Osteoblast (primary cell): ENCODE results near the gene MEPE. TPM values are rescaled to one million over a fixed set of nuclear protein-coding genes. Genes with fewer than 3 reads are reported as not detected.

Experiments used
- DNase-seq: peaks from one replicate; pipeline ENCODE4 v3.0.0; 2011; ENCODE audit warnings: low spot score, mixed read lengths; ENCODE audit not compliant: insufficient read length; ENCODE audit errors: missing footprints
- H2AFZ ChIP-seq: 2 replicates; pipeline ENCODE4 v1.6.0; 2011; ENCODE audit warnings: mild to moderate bottlenecking, low read length
- H3K27ac ChIP-seq: 2 replicates; pipeline ENCODE4 v1.5.1; 2011; ENCODE audit warnings: mild to moderate bottlenecking, low read depth, low read length, moderate library complexity
- H3K27me3 ChIP-seq: 2 replicates; pipeline ENCODE4 v1.6.0; 2012; ENCODE audit warnings: mild to moderate bottlenecking, control low read depth, inconsistent platforms, low read length, moderate library complexity; ENCODE audit not compliant: insufficient read depth
- H3K36me3 ChIP-seq: 2 replicates; pipeline ENCODE4 v1.5.1; 2011; ENCODE audit warnings: mild to moderate bottlenecking, low read length, control low read depth, moderate library complexity; ENCODE audit not compliant: insufficient read depth
- H3K4me1 ChIP-seq: 2 replicates; pipeline ENCODE4 v1.5.1; 2011; ENCODE audit warnings: mild to moderate bottlenecking, low read length, control low read depth, moderate library complexity; ENCODE audit not compliant: insufficient read depth
- H3K4me2 ChIP-seq: 2 replicates; pipeline ENCODE4 v1.6.0; 2011; ENCODE audit warnings: mild to moderate bottlenecking, low read length; ENCODE audit not compliant: insufficient read depth
- H3K4me3 ChIP-seq: fragments of 200-600 bp; sonication (generic); 3 replicates; pipeline ENCODE4 v1.5.1; 2012; ENCODE audit warnings: mild to moderate bottlenecking, low read length, inconsistent platforms; ENCODE audit not compliant: insufficient read depth
- H3K79me2 ChIP-seq: 2 replicates; pipeline ENCODE4 v1.6.0; 2012; ENCODE audit warnings: mild to moderate bottlenecking, low read length, control low read depth, inconsistent platforms; ENCODE audit not compliant: insufficient read depth
- H3K9me3 ChIP-seq: 2 replicates; pipeline ENCODE4 v1.5.1; 2011; ENCODE audit warnings: low read depth, low read length, control low read depth
- H4K20me1 ChIP-seq: 2 replicates; pipeline ENCODE4 v1.6.0; 2012; ENCODE audit warnings: mild to moderate bottlenecking, low read length, control low read depth; ENCODE audit not compliant: insufficient read depth
- total RNA-seq: library from RNA; depleted of rRNA; stranded (reverse); fragments of >200 nt; gene quantifications from 2 replicates; pipeline ENCODE4 v1.2.3, GENCODE V29; 2012
- TF ChIP-seq, protein P1 (sequence below): IDR thresholded peaks from 2 replicates; pipeline ENCODE4 v1.5.1; 2011; ENCODE audit warnings: mild to moderate bottlenecking, low read depth, low read length, moderate library complexity; ENCODE audit errors: extremely low read depth

Gene MEPE
- total RNA-seq, 1 donor, result not detected

DNA sequence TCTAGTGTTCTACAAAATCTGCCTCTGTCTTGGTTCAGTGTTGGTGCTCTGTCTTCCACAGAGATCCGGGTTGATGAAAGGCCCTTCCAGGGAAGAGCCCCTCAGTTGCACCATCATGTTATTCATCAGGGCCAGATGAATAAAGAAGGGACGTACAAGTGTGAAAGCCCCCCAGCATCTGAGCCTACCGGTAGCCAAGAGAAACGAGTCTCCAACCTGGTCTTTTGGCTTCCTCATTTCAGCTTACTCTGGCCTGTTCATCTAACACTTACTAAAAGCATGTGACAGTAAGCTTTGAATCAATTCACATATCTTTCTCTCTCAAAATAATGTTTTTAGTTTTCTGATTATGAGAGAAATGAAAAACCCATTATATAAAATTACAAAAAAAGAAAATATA lies 19.2 kb downstream of the MEPE start:
- Histone ChIP-seq H3K36me3 (no peaks in the 10 kb centered on the region), H3K27me3 (peaks cover 5% of the 10 kb centered on the region), H3K79me2 (no peaks in the 10 kb centered on the region), H3K9me3 (no peaks in the 10 kb centered on the region), H2AFZ (no peak overlapping the region), H3K4me2 (no peak overlapping the region), H3K4me3 (no peak overlapping the region), H3K4me1 (no peaks in the 10 kb centered on the region), H4K20me1 (no peaks in the 10 kb centered on the region), H3K27ac (no peak overlapping the region)
- TF ChIP-seq, protein P1, sequence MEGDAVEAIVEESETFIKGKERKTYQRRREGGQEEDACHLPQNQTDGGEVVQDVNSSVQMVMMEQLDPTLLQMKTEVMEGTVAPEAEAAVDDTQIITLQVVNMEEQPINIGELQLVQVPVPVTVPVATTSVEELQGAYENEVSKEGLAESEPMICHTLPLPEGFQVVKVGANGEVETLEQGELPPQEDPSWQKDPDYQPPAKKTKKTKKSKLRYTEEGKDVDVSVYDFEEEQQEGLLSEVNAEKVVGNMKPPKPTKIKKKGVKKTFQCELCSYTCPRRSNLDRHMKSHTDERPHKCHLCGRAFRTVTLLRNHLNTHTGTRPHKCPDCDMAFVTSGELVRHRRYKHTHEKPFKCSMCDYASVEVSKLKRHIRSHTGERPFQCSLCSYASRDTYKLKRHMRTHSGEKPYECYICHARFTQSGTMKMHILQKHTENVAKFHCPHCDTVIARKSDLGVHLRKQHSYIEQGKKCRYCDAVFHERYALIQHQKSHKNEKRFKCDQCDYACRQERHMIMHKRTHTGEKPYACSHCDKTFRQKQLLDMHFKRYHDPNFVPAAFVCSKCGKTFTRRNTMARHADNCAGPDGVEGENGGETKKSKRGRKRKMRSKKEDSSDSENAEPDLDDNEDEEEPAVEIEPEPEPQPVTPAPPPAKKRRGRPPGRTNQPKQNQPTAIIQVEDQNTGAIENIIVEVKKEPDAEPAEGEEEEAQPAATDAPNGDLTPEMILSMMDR, result no peak
- no peak for DNase-seq

DNA sequence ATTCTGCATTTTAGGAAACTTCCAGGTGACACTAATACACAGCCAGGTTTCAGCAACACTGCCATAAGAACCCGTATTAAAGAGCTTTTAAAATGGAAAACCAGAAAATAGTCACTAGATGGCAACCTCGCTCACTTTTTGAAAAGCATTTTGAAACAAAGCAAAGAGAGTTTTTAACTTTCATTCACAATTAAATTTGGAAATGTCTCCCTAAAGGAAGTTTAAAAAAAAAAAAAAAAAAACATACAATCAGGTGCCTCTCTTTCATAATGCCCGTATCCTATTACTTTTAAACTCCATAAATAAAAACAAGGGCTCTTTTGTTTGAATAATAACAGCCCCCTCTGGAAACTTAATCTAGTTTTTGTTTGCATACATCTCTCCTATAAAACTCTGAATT lies 20.3 kb downstream of the MEPE start:
- no peak overlapping the region for H3K4me3 ChIP-seq
- no peaks in the 10 kb centered on the region for H3K36me3 ChIP-seq
- H3K9me3 ChIP-seq, result no peaks in the 10 kb centered on the region
- no peak overlapping the region for H3K27ac ChIP-seq
- no peak overlapping the region for H3K4me2 ChIP-seq
- H3K4me1 ChIP-seq, result no peaks in the 10 kb centered on the region
- H2AFZ ChIP-seq, result no peak overlapping the region
- H3K79me2 ChIP-seq, result no peaks in the 10 kb centered on the region
- TF ChIP-seq, protein P1, result peak; percentile 52
- peaks cover 3% of the 10 kb centered on the region for H3K27me3 ChIP-seq
- no peaks in the 10 kb centered on the region for H4K20me1 ChIP-seq
- DNase-seq, result peak; percentile 73

DNA sequence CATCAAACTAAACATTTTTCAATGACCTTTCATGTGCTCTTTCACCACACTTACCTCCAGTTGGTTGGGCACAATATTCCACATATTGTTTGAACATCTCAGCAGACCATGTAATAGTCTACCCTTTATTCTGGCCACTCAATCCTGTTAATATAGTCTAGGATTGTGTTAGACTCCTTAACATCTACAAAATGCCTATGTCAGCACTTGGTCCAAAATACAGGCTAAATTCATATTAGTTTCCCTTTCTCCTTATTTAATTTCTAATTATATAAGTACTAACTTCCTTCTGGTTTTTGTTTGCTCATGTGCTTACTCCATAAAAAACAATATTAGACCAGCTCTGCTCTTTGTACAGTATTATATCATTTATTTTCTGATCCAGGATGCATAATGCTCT lies 21.1 kb downstream of the MEPE start:
- H3K4me2 ChIP-seq, result no peak overlapping the region
- H2AFZ ChIP-seq, result no peak overlapping the region
- no peaks in the 10 kb centered on the region for H3K9me3 ChIP-seq
- TF ChIP-seq, protein P1, result no peak
- H3K79me2 ChIP-seq, result no peaks in the 10 kb centered on the region
- H3K27ac ChIP-seq, result no peak overlapping the region
- H3K4me3 ChIP-seq, result no peak overlapping the region
- no peaks in the 10 kb centered on the region for H3K36me3 ChIP-seq
- H3K27me3 ChIP-seq, result peaks cover 2% of the 10 kb centered on the region
- no peaks in the 10 kb centered on the region for H3K4me1 ChIP-seq
- no peak for DNase-seq
- H4K20me1 ChIP-seq, result no peaks in the 10 kb centered on the region

DNA sequence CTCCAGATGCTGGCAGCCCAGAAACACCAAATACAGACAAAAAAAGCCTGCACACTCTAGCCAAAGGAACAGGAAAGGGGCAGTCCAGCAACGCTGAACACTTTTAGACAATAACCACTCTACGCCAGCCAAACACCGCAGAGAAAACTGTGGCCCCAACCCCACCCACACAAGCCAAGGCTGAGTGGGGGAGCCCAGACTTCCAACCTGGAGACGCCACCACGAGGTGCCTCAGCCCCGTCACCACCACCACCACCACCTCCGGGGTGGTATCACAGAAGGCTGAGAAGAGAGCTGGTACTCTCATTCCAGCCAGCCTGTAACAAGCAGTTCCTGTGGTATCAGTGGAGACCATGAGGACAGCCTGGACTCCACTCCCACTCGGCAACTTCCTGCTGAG lies 22.8 kb downstream of the MEPE start:
- Histone ChIP-seq H4K20me1 (no peaks in the 10 kb centered on the region), H3K27ac (no peak overlapping the region), H3K4me3 (no peak overlapping the region), H2AFZ (peak overlapping the region; percentile 9), H3K79me2 (no peaks in the 10 kb centered on the region), H3K4me1 (no peaks in the 10 kb centered on the region), H3K4me2 (no peak overlapping the region), H3K9me3 (no peaks in the 10 kb centered on the region), H3K36me3 (no peaks in the 10 kb centered on the region), H3K27me3 (no peaks in the 10 kb centered on the region)
- TF ChIP-seq, protein P1, result no peak
- DNase-seq, result no peak
